ENCODE results near the gene HP1BP3.

DNA sequence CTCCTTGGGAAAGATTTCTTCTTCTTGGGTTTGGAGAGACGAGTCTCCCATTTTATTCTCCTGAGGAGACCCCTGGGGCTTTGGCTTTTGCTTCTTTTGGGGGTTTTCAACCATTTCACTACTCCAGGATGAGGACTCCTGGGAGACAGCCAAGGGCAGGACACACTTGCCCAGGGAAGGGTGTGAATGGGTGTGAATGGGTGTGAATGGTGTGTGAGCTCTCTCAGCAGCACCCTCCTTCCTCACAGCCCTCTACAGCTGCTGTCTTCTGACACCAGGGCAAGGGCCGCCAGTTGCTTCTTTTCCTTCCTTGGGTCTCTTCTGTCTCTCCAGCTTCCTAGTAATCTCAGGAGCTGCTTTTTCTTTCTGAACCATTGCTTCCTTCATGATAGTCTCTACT is 93.5 kb downstream of the HP1BP3 start:
- TF ChIP-seq, protein P1, sequence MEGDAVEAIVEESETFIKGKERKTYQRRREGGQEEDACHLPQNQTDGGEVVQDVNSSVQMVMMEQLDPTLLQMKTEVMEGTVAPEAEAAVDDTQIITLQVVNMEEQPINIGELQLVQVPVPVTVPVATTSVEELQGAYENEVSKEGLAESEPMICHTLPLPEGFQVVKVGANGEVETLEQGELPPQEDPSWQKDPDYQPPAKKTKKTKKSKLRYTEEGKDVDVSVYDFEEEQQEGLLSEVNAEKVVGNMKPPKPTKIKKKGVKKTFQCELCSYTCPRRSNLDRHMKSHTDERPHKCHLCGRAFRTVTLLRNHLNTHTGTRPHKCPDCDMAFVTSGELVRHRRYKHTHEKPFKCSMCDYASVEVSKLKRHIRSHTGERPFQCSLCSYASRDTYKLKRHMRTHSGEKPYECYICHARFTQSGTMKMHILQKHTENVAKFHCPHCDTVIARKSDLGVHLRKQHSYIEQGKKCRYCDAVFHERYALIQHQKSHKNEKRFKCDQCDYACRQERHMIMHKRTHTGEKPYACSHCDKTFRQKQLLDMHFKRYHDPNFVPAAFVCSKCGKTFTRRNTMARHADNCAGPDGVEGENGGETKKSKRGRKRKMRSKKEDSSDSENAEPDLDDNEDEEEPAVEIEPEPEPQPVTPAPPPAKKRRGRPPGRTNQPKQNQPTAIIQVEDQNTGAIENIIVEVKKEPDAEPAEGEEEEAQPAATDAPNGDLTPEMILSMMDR (IDR thresholded peaks at IDR 0.05; ENCODE audit: low read length) = no peak
- TF ChIP-seq EZH2 (IDR thresholded peaks at IDR 0.05; ENCODE audit: borderline replicate concordance, low read length) = no peak

Data from OCI-LY1 (cell line).